ENCODE results near the gene GSG1L.

DNA sequence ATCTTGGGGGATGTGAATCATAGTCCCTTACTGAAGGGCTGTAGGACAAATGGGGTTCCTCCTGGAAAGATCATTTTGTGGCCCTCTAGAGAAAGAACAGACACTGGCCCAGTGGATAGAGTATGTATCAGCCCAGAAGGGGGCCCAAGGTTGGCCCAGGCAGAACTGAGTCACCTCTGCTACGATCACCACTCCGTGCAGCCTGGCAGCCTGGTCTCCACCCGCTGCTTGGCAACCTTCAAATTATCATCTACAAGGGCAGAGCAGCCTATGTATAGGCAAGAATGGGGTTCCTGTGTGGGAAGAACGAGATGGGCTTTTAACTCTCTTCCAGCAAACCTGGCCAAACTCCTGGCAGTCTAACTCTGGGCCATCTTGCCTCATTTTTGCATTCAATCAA is 61.9 kb downstream of the GSG1L start:
- TF ChIP-seq, protein P1, sequence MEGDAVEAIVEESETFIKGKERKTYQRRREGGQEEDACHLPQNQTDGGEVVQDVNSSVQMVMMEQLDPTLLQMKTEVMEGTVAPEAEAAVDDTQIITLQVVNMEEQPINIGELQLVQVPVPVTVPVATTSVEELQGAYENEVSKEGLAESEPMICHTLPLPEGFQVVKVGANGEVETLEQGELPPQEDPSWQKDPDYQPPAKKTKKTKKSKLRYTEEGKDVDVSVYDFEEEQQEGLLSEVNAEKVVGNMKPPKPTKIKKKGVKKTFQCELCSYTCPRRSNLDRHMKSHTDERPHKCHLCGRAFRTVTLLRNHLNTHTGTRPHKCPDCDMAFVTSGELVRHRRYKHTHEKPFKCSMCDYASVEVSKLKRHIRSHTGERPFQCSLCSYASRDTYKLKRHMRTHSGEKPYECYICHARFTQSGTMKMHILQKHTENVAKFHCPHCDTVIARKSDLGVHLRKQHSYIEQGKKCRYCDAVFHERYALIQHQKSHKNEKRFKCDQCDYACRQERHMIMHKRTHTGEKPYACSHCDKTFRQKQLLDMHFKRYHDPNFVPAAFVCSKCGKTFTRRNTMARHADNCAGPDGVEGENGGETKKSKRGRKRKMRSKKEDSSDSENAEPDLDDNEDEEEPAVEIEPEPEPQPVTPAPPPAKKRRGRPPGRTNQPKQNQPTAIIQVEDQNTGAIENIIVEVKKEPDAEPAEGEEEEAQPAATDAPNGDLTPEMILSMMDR (optimal IDR thresholded peaks at IDR 0.05 in 1 of 3, IDR thresholded peaks at IDR 0.05 in 1 of 3, conservative IDR thresholded peaks at IDR 0.05 in 1 of 3; ENCODE audit: extremely low read depth in 1 of 3, insufficient read depth in 2 of 3, low read length in 3 of 3): no peak
- TF ChIP-seq EZH2 (IDR thresholded peaks at IDR 0.05; ENCODE audit: low read length): no peak

Measured in keratinocyte (primary cell).